Measurements from ENCODE around the gene PTGES3.

Gene PTGES3

GRCh38 chr12:56645717-56646446 lies 42.2 kb downstream of the PTGES3 start, which contains the start of gene ATP5F1B:
Gene ATP5F1B (minus strand): TSS chr12:56645984. CDS start chr12:56645963, 21 bp downstream.
- DNase-seq: peak; percentile 80

GRCh38 chr12:56645201-56645716 lies 42.8 kb downstream of the PTGES3 start:
- no peak for DNase-seq

- no peak for DNase-seq
These were observed 43.4 kb downstream of the PTGES3 start for GRCh38 chr12:56644654-56645053.

- DNase-seq: no peak
These were observed 46.9 kb downstream of the PTGES3 start for GRCh38 chr12:56641219-56641618.

- no peak for DNase-seq
These were observed 50.5 kb downstream of the PTGES3 start for GRCh38 chr12:56637621-56638020.

GRCh38 chr12:56636675-56637540 lies 51.2 kb downstream of the PTGES3 start:
- peak; percentile 80 for DNase-seq

GRCh38 chr12:56635806-56636674 lies 52.0 kb downstream of the PTGES3 start:
- DNase-seq: peak; percentile 78

GRCh38 chr12:56634837-56635791 lies 53.0 kb downstream of the PTGES3 start:
- DNase-seq: peak; percentile 59

GRCh38 chr12:56634242-56634836 lies 53.7 kb downstream of the PTGES3 start:
- DNase-seq: peak; percentile 25

- no peak for DNase-seq
These were observed 54.4 kb downstream of the PTGES3 start for GRCh38 chr12:56633468-56634241.

GRCh38 chr12:56632701-56633467 lies 55.2 kb downstream of the PTGES3 start:
- DNase-seq: no peak

- peak; percentile 58 for DNase-seq
These were observed 56.0 kb downstream of the PTGES3 start for GRCh38 chr12:56631790-56632700.

- peak; percentile 81 for DNase-seq
These were observed 57.9 kb downstream of the PTGES3 start, which contains the start of gene BAZ2A for GRCh38 chr12:56630180-56630632. Gene BAZ2A (minus strand): TSS chr12:56630326. CDS start chr12:56617530, 12,796 bp downstream.

GRCh38 chr12:56629459-56630179 lies 58.5 kb downstream of the PTGES3 start:
- DNase-seq: peak; percentile 51

- peak; percentile 47 for DNase-seq
These were observed 59.2 kb downstream of the PTGES3 start for GRCh38 chr12:56628671-56629458.

- no peak for DNase-seq
These were observed 61.4 kb downstream of the PTGES3 start for GRCh38 chr12:56626701-56627100.
